A673 (cell line): Measurements from ENCODE around the gene DDX39B. TPM values are rescaled to one million over a fixed set of nuclear protein-coding genes. Genes with fewer than 3 reads are reported as not detected.
"Not testable (repeated sequence)": the region's sequence is repeated elsewhere in the genome, so short reads cannot be mapped to it uniquely, and the experiment has no call there.

Experiments used
- BruUV-seq: library from RNA; stranded (reverse); fragments of 400-500 nt; replicated peaks from 2 replicates; lab custom pipeline; 2021; lab: Mats Ljungman, UMichigan
- CTCF ChIA-PET: fragments of 300-600 bp; sonication (Branson Sonifier 250); formaldehyde crosslinking; loops from one replicate; lab custom pipeline; 2022; ENCODE audit warnings: antibody characterized with exemption; lab: Charles Lee
- POLR2A ChIA-PET: fragments of 300-600 bp; sonication (Branson Sonifier 250); formaldehyde crosslinking; loops from one replicate; lab custom pipeline; 2022; ENCODE audit warnings: antibody characterized with exemption; ENCODE audit not compliant: low non-redundant PET; lab: Charles Lee
- DNase-seq: peaks from one replicate; pipeline ENCODE4 v3.0.0-alpha.2; 2015; ENCODE audit warnings: low spot score
- H3K27ac ChIP-seq: fragments of 200-600 bp; sonication (generic); 2 replicates; pipeline ENCODE4 v1.5.1; 2016; ENCODE audit warnings: mixed run types, low read depth, mild to moderate bottlenecking, mixed read lengths, antibody characterized with exemption, low read length; ENCODE audit not compliant: poor library complexity, severe bottlenecking
- H3K27me3 ChIP-seq: fragments of 200-600 bp; sonication (generic); replicated peaks from 2 replicates; pipeline ENCODE4 v1.6.1; 2017; ENCODE audit warnings: mixed run types, low read depth, mild to moderate bottlenecking, mixed read lengths, antibody characterized with exemption, low read length; ENCODE audit not compliant: insufficient read depth, poor library complexity
- H3K36me3 ChIP-seq: fragments of 200-600 bp; sonication (generic); 2 replicates; pipeline ENCODE4 v1.6.1; 2016; ENCODE audit warnings: mixed run types, mild to moderate bottlenecking, mixed read lengths, antibody characterized with exemption, low read length; ENCODE audit not compliant: insufficient read depth, poor library complexity, severe bottlenecking
- H3K4me1 ChIP-seq: fragments of 200-600 bp; sonication (generic); 2 replicates; pipeline ENCODE4 v1.6.1; 2017; ENCODE audit warnings: mixed run types, mild to moderate bottlenecking, mixed read lengths, antibody characterized with exemption, low read length; ENCODE audit not compliant: insufficient read depth, poor library complexity, severe bottlenecking
- H3K4me3 ChIP-seq: fragments of 200-600 bp; sonication (generic); 2 replicates; pipeline ENCODE4 v1.5.1; 2016; ENCODE audit warnings: low read depth, mixed run types, mild to moderate bottlenecking, mixed read lengths, low read length; ENCODE audit not compliant: poor library complexity, severe bottlenecking
- H3K9me3 ChIP-seq: fragments of 200-600 bp; sonication (generic); 2 replicates; pipeline ENCODE4 v1.6.1; 2016; ENCODE audit warnings: mixed run types, low read depth, mild to moderate bottlenecking, mixed read lengths, antibody characterized with exemption, low read length; ENCODE audit not compliant: poor library complexity, severe bottlenecking
- CTCF ChIP-seq: fragments of 300-800, 200-600 bp; sonication (generic); conservative IDR thresholded peaks from 2 replicates; pipeline ENCODE4 v1.5.1; 2017; ENCODE audit warnings: low read depth, mild to moderate bottlenecking, antibody characterized with exemption, low read length, moderate library complexity, mixed read lengths
- EZH2 ChIP-seq: fragments of 200-600 bp; sonication (generic); IDR thresholded peaks from 2 replicates; pipeline ENCODE4 v1.6.1; 2017; ENCODE audit warnings: borderline replicate concordance, low read depth, mild to moderate bottlenecking, mixed read lengths, antibody characterized with exemption, low read length; ENCODE audit not compliant: poor library complexity, severe bottlenecking
- intact Hi-C: fragments of 100-400 bp; cut with micrococcal nuclease; formaldehyde crosslinking; loops from one replicate; pipeline ENCODE4 v1.10.0; 2022; ENCODE audit not compliant: unreplicated experiment
- total RNA-seq: library from RNA; stranded (reverse); gene quantifications from 2 replicates; pipeline ENCODE4 v1.2.3, GENCODE V29; 2021

DDX39B gene
- total RNA-seq, 1 experiment from 2014 or later = 558 TPM

GRCh38 chr6:31513456-31514165, 28.2 kb downstream of the DDX39B start:
- H3K27me3 ChIP-seq = no peaks in the 10 kb centered on the region
- TF ChIP-seq EZH2 (no peak), CTCF (no peak)
- no peaks in the 10 kb centered on the region for H3K4me1 ChIP-seq
- ChIA-PET POLR2A (no interaction called here), CTCF (no interaction called here)
- H3K4me3 ChIP-seq = no peak overlapping the region
- H3K36me3 ChIP-seq = no peaks in the 10 kb centered on the region
- no peak overlapping the region for H3K27ac ChIP-seq
- no peak for DNase-seq
- no TSS peak for BruUV-seq
- intact Hi-C loops = no loop called here
- no peaks in the 10 kb centered on the region for H3K9me3 ChIP-seq

GRCh38 chr6:31510007-31510406, 31.8 kb downstream of the DDX39B start:
- Histone ChIP-seq H3K27me3 (no peaks in the 10 kb centered on the region), H3K9me3 (no peaks in the 10 kb centered on the region), H3K27ac (no peak overlapping the region), H3K4me3 (no peak overlapping the region), H3K36me3 (no peaks in the 10 kb centered on the region), H3K4me1 (no peaks in the 10 kb centered on the region)
- no TSS peak for BruUV-seq
- DNase-seq = no peak
- CTCF ChIA-PET = no interaction called here
- TF ChIP-seq CTCF (no peak), EZH2 (no peak)
- intact Hi-C loops = no loop called here
- POLR2A ChIA-PET = no interaction called here

GRCh38 chr6:31509036-31509435, 32.8 kb downstream of the DDX39B start:
- H3K4me1 ChIP-seq, H3K36me3 ChIP-seq, H3K27ac ChIP-seq, BruUV-seq, POLR2A ChIA-PET, H3K9me3 ChIP-seq, H3K4me3 ChIP-seq, DNase-seq, CTCF ChIA-PET, H3K27me3 ChIP-seq, intact Hi-C loops: not testable (repeated sequence)

- no TSS peak for BruUV-seq
- Histone ChIP-seq H3K27me3 (no peaks in the 10 kb centered on the region), H3K4me1 (no peaks in the 10 kb centered on the region), H3K4me3 (no peak overlapping the region), H3K27ac (no peak overlapping the region), H3K9me3 (no peaks in the 10 kb centered on the region), H3K36me3 (no peaks in the 10 kb centered on the region)
- DNase-seq = no peak
- POLR2A ChIA-PET = no interaction called here
- TF ChIP-seq EZH2 = no peak
- CTCF ChIA-PET = no interaction called here
- intact Hi-C loops = no loop called here
Measured at GRCh38 chr6:31502586-31502985, 39.2 kb downstream of the DDX39B start.

GRCh38 chr6:31499648-31500047, 42.2 kb downstream of the DDX39B start:
- H3K9me3 ChIP-seq, H3K36me3 ChIP-seq, POLR2A ChIA-PET, H3K27ac ChIP-seq, DNase-seq, CTCF ChIA-PET, BruUV-seq, H3K4me1 ChIP-seq, H3K4me3 ChIP-seq, H3K27me3 ChIP-seq: not testable (repeated sequence)
- intact Hi-C loops = loop anchor here (5.0 kb wide), 1 partner anchor 43 kb away; the partner anchor contains the start of gene DDX39B
